HG03460 (cell line): ENCODE measurements around the gene ST6GALNAC3.
"Not testable (repeated sequence)": the region's sequence is repeated elsewhere in the genome, so short reads cannot be mapped to it uniquely, and the experiment has no call there.

Experiments used
- ATAC-seq: cut with Tn5 transposase; IDR thresholded peaks from one replicate; pipeline ENCODE4 v1.9.1; 2021; ENCODE audit not compliant: unreplicated experiment

The ST6GALNAC3 gene

DNA sequence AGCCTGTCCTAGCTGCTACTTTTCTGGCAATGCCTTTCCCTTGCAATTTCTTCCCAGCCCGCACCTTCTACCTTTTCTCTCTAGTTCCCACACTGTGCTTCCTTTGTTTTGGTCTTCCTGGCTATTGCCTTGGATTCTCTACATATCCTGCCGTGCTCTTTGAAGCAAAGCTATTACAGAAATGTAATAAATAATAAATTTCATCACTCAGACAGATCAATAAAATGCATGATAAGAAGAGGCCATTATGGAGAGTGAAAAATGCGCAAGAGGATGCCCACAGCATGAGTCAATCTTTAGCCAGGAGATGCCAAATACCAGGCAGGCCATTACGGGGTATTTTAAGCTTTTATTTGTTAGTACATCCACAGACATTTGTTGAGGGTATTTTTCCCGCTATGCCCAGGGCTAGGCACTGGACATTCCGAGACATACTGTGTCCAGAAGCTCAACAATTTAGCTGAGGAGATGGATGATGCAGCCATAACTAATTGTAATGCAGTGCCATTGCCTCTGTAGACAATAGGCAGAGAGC, 163.6 kb downstream of the ST6GALNAC3 start:
- no peak for ATAC-seq

DNA sequence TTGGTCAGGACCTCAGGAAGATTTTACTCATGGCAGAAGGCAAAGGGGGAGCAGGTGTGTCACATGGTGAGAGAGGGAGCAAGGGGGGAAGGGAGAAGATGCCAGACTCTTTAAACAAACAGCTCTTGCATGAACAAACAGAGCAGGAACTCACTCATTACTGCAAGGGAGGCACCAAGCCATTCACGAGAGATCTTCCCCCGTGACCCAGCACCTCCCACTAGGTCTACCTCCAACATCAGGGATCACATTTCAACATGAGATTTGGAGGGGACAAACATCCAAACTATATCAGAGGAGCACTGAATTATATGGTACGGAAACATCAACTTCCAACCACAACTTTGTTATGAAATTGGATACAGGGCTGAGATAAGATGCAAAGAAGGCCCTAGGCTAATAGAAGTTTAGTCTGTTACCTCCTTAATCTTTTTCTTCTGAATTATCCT, 164.9 kb downstream of the ST6GALNAC3 start:
- no peak for ATAC-seq

DNA sequence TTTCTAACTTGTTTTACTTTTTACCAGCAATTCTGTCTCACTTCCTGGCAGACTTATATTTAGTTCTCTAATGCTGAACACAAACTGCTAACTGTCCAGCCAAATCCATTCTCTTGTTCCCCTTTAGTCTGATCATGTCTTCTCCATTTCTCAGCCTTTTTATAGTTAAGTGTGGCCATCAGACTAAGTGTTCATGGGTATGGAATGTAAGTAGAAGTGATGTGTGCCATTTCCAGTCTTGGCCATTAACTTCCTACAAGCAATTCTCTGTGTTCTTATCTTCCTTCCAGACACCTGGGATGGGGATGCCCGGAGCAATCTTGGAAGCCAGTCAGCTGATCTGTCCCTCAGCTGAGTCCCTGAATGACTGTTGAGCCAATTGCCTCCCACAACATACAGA, 165.8 kb downstream of the ST6GALNAC3 start:
- no peak for ATAC-seq

DNA sequence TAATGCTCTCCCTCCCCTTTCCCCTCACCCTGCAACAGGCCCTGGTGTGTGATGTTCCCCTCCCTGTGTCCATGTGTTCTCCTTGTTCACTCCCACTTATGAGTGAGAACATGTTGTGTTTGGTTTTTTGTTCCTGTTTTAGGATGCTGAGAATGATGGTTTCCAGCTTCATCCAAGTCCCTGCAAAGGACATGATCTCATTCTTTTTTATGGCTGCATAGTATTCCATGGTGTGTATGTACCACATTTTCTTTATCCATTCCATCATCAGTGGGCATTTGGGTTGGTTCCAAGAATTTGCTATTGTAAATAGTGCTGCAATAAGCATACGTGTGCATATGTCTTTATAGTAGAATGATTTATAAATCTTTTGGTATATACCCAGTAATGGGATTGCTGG, 168.0 kb downstream of the ST6GALNAC3 start:
- not testable (repeated sequence) for ATAC-seq

DNA sequence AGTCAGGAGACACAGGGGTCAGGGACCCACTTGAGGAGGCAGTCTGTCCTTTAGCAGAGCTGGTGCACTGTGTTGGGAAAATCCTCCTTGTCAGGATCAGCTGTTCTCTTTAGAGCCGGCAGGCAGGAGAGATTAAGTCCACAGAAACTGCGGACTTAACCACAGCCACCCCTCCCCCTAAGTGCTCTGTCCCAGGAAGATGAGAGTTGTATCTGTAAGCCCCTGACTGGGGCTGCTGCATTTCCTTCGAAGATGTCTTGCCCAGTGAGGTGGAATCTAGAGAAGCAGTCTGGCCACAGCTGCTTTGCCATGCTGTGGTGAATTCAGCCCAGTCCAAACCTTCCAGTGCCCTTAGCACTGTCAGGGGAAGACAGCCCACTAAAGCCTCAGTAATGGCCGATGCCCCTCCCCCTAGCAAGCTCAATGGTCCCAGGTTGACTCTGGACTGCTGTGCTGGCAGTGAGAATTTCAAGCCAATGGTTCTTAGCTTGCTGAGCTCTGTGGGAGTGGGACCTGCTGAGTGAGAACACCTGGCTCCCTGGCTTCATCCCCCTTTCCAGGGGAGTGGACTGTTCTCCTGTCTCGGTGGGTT, 172.8 kb downstream of the ST6GALNAC3 start:
- ATAC-seq = no peak

DNA sequence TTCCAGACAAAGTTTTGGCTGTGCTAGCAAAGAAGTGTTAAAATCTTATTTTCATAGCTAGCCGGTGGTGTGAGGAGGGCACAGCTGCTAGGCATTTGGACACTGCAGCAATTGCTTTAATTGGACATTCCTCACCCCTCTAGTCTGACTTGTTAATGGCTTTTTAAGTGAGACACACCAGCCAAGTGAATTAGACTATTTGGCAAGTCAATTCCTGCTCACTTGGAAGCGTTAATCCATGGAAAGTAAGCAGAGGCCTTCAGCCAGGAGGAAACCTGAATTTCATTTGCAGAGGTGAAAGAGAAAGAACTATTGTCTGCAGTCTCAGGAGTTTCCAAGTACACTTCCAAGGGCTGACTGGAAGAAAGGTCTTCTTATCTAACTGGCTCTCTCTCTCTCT, 175.7 kb downstream of the ST6GALNAC3 start:
- no peak for ATAC-seq

DNA sequence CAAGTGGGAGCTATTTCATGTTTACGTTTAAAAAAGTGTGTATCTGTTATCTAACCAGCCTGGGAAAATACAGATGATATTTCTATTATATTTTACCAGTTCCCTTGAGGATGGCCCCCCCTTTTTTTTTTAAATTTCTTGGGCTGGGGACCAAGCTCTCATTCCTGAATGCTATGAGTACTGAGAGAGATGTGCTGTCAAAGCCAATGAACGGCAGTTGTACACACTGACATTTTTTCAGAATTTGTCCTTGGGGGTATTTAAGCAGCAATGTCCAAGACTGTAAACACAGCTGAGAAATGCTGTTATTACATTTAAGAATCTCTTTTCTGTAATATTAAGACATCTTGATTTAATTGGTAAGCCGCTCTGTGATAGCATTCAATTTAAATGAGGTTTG, 177.9 kb downstream of the ST6GALNAC3 start:
- no peak for ATAC-seq

DNA sequence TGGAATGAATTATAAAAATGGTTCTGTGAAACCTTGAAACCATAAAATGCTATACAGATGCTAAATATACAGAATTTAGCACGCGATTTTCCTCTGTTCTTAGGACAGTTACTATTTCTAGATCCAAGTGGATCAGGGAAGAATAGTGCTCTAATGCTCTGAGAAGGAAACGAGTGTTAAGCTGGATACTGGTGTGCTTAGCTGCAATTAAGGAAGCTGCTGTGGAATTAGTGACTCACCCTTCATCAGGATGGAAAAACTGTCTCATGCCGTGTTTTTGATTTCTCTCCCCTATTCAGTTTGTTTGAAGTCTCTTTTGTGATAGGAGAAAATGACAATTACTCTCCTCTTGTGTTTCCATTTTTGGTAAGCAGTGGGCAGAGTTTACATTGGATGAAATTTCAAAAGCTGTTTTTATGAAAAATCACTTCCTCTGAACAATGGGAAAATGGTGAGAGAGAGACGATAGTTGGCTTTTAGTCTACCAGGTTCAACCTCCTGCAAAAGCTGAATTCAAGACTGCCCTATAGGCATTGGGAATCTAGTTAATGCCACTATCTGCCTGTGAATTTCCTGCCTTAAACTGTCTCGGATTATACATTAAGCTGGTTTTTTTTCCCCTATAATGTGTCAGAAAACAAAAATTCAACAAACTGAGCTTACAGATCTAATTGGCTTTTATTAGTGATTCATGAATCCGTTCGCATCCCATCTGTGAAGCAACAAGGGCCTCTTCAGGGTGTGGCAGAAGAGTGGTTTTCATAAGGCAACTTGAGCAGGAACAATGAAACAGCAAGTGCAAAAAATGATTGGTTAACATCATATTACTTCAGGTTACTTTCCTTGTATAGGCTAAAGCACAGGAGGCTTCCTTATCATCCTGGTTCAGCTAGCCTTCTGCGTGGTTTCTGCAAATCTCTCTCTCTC, 179.8 kb downstream of the ST6GALNAC3 start:
- ATAC-seq = no peak

DNA sequence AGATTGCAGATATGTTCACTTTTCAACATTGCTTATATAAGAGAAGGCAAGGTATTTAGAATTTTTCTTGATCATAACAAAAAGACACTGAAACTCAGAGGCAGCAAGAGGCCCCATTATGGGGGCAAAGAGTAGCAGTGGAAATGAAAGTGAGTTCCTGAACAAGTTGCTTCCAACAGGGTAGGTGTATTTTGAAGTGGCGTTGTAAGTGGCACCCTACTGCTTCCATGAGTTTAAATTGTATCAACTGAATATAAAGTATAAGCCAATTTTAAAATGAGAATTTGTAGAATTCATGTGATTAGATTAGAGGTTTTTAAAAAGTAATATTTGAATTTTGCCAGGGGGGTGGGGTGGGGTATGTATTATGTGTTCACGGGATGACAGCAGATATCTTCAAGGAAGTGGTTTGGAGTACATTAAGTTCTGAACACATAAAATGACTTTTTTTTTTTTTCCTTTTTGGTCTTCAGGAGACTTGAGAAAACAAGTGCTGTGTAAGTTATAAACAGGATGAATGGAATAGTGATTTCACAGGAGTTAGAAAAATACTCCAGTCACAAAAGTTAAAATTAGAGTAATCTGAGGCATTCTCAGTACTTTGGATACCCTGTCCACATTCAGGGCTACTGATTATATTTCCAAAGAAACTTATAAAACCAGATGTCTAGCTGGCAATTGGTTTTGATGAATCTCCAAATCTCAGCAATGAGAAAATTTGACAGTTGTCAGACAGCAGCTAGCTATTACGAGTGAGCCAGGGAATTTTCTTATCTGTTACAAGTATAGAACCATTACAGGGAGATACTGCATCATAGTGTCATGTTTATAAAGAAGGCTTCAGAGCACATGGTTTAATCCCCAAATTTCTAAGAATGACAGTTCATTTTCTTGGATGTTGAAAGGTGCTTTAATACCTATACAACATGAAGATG, 182.0 kb downstream of the ST6GALNAC3 start:
- ATAC-seq = no peak

DNA sequence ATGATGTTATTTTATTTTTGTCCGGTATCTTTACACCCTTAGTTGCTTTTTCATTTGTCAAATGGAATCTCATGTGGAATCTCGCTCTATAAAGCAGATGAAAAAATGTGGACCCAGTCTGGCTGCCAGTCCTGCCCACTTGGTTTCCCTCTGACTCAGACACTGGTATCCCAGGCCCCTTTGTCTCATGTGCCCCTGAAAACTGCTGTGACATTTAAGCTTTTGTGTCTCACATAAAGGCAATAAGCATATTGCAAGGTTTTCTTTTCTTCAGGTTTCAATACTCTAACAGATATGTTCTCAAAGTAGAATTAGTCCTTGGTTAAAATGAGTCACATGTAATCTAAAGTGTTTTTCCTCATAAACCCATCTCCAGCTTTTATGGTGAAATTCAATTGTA, 183.3 kb downstream of the ST6GALNAC3 start:
- no peak for ATAC-seq

DNA sequence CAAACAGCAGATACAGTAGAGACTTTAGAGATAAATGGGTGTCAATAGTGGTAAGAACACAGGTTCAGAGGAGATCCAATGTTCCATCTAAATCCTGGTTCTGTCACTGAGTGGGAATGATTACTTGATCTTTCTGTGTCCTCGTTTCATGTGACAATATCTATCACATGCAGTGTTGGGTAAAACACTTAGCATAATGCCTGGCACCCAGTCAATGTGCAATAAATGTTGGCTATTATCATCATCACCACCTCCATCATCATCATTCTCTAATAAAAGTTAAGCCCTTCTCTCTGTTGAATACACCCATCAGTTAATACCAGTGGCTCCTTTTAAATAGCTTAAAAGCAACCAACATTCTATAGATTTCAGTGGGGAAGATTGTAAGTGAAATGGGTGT, 184.7 kb downstream of the ST6GALNAC3 start:
- no peak for ATAC-seq

DNA sequence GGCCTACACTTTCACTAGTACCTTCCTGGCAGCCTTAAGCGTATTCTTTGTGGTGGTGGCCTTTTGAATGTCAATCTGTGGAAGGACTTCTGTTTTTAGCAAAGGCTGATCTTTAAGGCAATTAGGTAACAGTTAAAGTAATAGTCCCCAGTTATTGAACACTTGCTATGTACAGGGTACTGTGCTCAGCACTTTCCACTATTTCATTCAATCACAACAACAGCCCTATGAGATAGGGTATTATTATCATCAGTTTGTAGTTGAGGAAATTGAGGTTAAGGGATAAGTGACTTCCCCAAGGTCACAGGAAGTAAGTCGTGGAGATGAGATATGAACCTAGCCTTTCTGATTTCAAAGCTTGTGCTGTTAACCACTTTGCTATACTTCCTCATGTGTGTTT, 185.7 kb downstream of the ST6GALNAC3 start:
- no peak for ATAC-seq

DNA sequence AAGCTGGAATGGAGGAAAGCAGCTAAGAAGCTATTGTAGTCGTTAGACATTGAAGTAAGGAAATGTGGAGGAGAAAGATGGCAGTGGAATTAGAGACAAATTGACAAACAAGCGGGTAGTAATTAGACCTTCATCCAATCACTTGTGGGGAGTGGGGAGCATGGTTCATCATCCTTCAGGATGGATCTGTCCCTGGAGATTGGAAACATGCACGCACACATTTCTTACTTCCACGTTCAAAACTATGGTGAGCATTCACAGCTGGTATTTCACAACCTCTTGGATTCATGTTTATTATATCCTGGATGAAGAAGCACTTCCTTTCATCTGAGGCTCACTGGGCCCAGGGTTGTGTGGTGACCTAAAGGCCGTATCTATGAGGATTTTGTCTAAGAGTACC, 188.1 kb downstream of the ST6GALNAC3 start:
- no peak for ATAC-seq

DNA sequence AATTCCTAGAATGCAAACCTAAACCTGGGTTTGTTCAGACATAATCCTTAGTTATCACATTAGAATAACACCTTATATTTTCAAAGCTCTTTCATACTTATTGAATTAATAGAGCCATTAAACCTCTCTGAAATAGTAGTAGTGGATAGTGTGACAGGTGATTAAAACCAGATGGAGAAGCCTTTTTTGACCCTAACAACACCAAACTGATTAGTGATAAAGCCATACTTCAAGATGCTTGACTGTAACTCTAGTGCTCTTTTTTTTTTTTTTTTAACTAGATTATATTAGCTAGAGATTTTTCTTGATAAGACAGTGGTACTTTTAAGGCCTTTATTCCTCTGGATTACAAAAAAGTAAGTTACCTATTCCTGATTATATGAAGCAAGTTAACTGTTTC, 190.1 kb downstream of the ST6GALNAC3 start:
- no peak for ATAC-seq

DNA sequence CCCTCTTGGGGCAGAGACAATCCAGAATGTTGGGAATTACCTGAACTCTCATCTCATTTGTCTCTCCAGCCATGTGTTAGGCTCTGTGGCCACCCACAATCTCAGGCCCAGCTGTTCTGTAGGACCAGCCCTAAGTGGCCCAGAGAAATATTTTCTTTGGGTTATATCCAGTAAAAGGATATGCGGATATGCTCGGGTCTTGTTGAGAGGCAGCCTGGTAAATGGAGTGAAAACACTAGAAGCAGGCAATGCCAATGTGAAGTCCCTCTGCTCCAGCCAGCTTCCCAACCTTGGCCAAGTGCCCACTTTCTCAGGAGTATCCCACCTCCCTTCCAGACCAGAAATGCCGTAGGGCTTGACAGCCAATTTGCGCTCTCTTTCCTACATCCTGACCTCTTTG, 192.2 kb downstream of the ST6GALNAC3 start:
- ATAC-seq = no peak

DNA sequence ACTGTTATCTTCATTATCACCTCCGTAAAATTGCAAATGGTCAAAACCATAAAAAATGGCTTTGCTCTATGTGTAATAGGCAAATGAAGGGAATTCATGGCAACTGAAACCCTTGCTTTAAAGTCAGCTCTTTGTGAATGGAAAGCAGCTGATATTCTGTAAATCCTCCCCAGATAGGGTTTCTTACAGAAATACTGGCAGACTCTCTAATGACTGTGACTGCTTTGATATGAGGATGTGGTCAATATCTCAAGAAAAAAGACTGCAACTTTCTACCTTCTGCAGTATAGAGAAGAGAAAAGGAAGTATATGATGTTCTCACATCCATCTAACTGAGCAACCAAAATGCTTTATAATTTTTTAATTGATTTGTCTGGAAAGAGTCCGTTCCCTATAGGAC, 193.1 kb downstream of the ST6GALNAC3 start:
- no peak for ATAC-seq

DNA sequence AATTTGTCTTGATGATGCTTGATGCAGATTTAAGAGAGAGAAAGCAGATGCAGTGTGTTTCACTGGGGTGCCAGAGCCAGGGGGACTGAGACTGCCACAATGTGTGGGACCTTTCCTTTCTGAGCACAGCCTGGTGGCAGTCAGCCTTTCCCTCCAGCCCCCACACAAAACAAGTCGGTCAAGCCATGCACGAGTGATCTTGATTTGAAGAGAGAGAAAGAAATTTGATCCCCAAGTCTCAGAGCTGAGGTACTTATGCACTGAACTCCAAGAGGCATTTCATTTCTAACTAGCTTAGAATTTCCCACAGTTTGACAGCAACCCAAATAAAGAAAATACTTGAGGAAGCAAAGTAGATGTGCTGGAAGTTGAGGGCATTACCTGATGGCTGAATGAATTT, 193.8 kb downstream of the ST6GALNAC3 start:
- ATAC-seq = no peak

DNA sequence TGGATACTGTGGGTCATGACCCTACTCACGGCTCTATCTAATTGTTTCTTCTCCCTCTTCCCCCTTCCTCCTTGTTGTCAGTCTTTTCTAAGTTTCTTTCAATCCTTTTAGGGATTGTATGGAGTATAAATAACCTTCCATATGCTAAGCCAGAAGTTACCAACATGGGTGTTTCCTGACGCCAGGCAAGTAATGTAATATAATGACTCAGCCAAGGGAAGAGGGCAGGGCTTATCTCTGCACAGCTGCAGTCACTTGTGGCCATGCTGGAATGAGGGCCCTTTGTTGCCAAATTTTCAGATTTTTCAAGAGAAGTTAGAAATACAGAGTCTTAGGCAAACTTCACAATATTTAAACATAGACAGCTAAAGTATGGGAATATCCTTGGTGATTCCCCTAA, 194.6 kb downstream of the ST6GALNAC3 start:
- ATAC-seq = no peak

DNA sequence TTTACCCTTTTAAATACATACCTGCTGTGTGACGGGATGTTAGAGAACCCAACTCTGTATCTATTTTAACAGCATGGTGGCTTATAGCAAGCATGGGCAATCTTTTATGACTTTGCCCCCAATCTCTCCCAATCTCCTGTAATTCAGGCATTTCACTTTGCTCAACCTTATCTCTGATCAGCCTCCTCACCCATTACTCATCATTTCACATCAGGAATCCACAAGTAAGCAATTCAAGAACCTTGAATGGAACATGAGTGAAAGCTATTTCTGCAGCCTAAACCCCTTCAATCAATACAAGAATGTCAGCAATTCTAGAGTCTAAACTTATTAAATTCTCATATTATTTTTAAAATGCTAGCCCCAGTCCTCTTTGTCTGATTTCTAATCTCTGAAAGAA, 199.8 kb downstream of the ST6GALNAC3 start:
- ATAC-seq = no peak

DNA sequence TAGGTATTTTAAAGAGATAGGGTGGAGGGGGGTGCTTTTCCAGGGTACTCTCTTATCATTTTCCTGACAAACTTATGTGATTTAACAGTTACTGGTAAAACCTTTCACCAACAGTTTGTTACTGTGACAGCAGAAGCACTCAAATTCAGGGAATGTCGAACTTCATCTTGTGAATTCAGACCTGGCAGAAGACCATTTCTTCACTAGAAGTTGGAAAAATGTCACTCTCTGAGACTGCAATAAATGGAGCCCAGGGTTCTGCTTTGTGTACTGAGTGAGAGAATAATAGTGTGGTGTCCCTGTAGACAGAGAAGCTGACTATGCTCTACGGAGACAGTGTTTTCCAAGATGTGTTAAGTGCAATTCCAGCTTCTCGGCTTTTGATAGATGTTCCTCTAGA, 200.2 kb downstream of the ST6GALNAC3 start:
- ATAC-seq = no peak

DNA sequence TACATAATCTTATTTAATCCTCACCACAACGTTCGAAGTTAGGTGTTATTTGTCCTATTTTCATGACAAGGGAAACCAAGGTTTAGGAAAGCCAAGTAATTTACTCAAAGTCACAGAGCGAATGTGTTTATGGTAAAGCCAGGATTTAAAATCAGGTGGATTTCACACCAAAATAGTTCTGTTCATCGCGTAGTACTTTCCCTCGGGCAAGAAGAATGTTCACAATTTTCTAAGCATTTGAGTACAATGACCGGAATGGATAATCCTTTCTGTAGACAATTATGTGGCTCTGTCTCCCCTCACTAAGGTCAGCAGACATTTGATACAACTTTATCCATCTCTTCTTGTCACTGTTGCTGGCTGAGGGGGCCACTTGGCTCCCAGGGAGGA, 204.2 kb downstream of the ST6GALNAC3 start:
- ATAC-seq = no peak
